ENCODE measurements around the gene RNF141.

DNA sequence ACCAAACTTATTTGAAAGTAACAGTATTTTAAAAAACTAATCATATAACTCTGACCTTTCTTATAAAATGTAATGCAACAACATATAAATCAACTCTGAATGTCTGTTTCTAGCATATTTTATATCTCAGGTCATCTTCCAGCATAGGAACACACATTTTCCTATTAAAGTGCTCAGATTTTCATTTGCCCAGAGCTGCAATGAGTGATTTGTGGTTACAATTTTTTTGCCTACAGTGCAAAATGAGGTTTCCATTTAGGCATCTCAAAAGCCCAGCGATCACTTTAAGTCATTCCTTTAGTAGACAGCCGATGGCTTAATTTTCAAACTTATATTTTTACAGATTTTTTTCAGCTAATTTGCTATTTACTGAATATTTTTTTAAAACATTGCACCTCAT is 26.5 kb upstream of the RNF141 start:
- TF ChIP-seq, protein P1, sequence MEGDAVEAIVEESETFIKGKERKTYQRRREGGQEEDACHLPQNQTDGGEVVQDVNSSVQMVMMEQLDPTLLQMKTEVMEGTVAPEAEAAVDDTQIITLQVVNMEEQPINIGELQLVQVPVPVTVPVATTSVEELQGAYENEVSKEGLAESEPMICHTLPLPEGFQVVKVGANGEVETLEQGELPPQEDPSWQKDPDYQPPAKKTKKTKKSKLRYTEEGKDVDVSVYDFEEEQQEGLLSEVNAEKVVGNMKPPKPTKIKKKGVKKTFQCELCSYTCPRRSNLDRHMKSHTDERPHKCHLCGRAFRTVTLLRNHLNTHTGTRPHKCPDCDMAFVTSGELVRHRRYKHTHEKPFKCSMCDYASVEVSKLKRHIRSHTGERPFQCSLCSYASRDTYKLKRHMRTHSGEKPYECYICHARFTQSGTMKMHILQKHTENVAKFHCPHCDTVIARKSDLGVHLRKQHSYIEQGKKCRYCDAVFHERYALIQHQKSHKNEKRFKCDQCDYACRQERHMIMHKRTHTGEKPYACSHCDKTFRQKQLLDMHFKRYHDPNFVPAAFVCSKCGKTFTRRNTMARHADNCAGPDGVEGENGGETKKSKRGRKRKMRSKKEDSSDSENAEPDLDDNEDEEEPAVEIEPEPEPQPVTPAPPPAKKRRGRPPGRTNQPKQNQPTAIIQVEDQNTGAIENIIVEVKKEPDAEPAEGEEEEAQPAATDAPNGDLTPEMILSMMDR (IDR thresholded peaks at IDR 0.05): no peak
- TF ChIP-seq POLR2A (IDR thresholded peaks at IDR 0.05): no peak
